ENCODE measurements around the gene GLRX3. TPM values are rescaled to one million over a fixed set of nuclear protein-coding genes. Genes with fewer than 3 reads are reported as not detected.

GLRX3 gene
- total RNA-seq, 8 experiments from 2014 or later, result 58.8 to 125 (median 86.5) TPM

DNA sequence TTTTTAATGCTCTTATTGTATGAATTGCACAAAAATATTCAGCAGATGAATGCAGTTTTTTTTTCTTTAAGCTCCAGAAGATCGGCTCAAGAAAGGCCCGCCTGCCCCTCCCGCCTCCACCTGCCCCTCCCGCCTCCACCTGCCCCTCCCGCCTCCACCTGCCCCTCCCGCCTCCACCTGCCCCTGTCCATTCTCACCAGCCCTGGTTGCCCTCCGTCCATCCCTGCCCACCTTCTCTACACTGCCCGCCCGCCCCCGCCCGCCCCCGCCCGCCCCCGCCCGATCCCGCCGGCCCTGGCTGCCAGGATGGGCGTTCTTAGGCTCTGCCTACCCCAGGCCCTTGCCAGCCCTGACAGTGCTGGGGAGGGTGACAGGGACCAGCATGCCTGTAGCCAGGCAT, 67.4 kb downstream of the GLRX3 start:
- Histone ChIP-seq H3K27ac (no peak overlapping the region), H3K4me3 (no peak overlapping the region), H3K4me1 (replicated peaks in 1 of 2) (no peaks in the 10 kb centered on the region)
- ATAC-seq (replicated peaks in 6 of 8), result no peak
- 80 to 100% methylated on average over 1 of the region's 18 CpGs; no CpG with 5 or more reads in 8 of the 10 experiments for WGBS, 10 experiments
- in situ Hi-C loops (cut with MboI; ENCODE audit: low pct_unique_long_range_greater_than_20kb in 2 of 9, low sequenced_read_pairs in 9 of 9, unreplicated experiment in 9 of 9), result no loop called here

- H3K4me1 ChIP-seq (replicated peaks in 1 of 2), result no peaks in the 10 kb centered on the region
- no peak overlapping the region for H3K4me3 ChIP-seq
- no peak for ATAC-seq (replicated peaks in 6 of 8)
- WGBS, 10 experiments, result 52 to 100% (median 66%) methylated on average over 2 to 5 of the region's 14 CpGs; no CpG with 5 or more reads in 4 of the 10 experiments
- in situ Hi-C loops (cut with MboI; ENCODE audit: low pct_unique_long_range_greater_than_20kb in 2 of 9, low sequenced_read_pairs in 9 of 9, unreplicated experiment in 9 of 9), result no loop called here
- H3K27ac ChIP-seq, result no peak overlapping the region
Measured at GRCh38 chr10:130206216-130206737, 70.1 kb downstream of the GLRX3 start.

- Histone ChIP-seq H3K27ac (no peak overlapping the region), H3K4me3 (no peak overlapping the region), H3K4me1 (replicated peaks in 1 of 2) (no peaks in the 10 kb centered on the region)
- no peak for ATAC-seq (replicated peaks in 6 of 8)
- in situ Hi-C loops (cut with MboI; ENCODE audit: low pct_unique_long_range_greater_than_20kb in 2 of 9, low sequenced_read_pairs in 9 of 9, unreplicated experiment in 9 of 9), result no loop called here
- WGBS, 10 experiments, result 38 to 86% (median 68%) methylated on average over 1 to 3 of the region's 3 CpGs; no CpG with 5 or more reads in 4 of the 10 experiments
Measured at GRCh38 chr10:130207205-130207604, 71.0 kb downstream of the GLRX3 start.

DNA sequence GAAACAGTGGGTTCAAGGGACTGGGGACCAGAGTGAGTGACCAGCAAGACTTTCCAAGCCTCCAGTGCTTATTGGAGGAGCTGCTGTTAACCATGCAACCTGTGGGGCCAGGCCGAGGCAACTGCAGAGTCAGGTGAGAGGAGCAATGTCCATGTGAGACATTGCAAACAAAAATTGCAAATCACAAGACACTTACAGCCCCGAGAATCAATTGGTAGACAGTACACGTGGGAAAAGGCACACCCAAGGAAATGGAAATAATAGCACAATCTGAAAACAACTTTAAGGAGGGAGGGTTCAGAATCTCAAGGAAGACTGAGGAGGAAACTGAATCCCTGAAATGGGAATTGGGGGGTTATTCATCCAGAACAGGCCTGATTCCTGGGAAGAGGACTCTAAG, 72.6 kb downstream of the GLRX3 start:
- peak in 2 of 8 experiments; percentile 54 to 72 for ATAC-seq (replicated peaks in 6 of 8)
- Histone ChIP-seq H3K4me3 (no peak overlapping the region), H3K27ac (no peak overlapping the region), H3K4me1 (replicated peaks in 1 of 2) (no peaks in the 10 kb centered on the region)
- in situ Hi-C loops (cut with MboI; ENCODE audit: low pct_unique_long_range_greater_than_20kb in 2 of 9, low sequenced_read_pairs in 9 of 9, unreplicated experiment in 9 of 9), result no loop called here
- WGBS, 10 experiments, result 0 to 50% (median 16%) methylated on average over 1 to 3 of the region's 3 CpGs; no CpG with 5 or more reads in 1 of the 10 experiments

- ATAC-seq (replicated peaks in 6 of 8), result no peak
Measured at GRCh38 chr10:130212746-130213145, 76.6 kb downstream of the GLRX3 start.

DNA sequence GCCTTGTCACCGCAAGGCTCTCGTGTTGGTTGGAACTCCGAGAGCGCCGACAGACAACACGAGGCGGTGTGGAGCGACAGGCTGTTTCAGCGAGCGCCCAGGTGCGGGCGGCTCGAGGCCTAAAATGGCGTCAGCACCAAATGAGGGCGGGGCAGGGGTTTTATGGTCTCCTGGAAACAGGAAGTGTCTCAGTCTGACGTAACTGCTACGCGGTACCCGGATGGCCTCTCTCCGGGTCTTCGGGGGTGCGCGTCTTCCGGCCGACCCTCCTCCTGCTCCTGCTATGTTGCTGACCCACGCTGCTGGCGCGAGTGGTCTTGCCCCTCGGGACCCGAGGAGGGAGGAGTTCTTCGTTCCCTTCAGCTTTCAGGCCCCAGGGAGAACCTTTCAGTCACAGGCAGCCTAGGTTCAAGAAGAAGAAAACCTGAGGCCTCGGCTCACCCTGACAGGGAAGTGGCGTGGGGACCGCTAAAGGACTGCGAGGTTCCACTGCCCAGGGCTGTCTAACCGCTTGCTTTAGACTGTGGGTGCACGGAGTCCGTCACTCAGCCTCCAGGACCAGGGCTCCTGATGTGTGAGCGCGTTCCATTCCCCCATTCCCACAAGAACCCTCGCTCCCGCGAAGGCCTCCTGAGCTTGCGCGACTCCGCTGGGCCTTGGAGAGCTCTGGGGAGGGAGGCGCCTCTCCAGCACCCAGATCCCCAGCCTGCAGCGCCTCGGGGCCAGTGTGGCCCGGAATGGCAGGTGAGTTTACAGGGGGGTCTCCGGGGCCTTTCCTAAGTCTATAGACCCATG, 77.3 kb downstream of the GLRX3 start:
- Histone ChIP-seq H3K27ac (no peak overlapping the region), H3K4me3 (no peak overlapping the region), H3K4me1 (replicated peaks in 1 of 2) (no peaks in the 10 kb centered on the region)
- WGBS, 10 experiments, result 74 to 97% (median 94%) methylated on average over 3 to 18 of the region's 51 CpGs; no CpG with 5 or more reads in 6 of the 10 experiments
- no peak for ATAC-seq (replicated peaks in 6 of 8)
- in situ Hi-C loops (cut with MboI; ENCODE audit: low pct_unique_long_range_greater_than_20kb in 2 of 9, low sequenced_read_pairs in 9 of 9, unreplicated experiment in 9 of 9), result no loop called here

More at GRCh38 chr10:130212746-130213145, 76.6 kb downstream of the GLRX3 start:
- Histone ChIP-seq H3K4me1 (replicated peaks in 1 of 2) (no peaks in the 10 kb centered on the region), H3K4me3 (no peak overlapping the region), H3K27ac (no peak overlapping the region)
- in situ Hi-C loops (cut with MboI; ENCODE audit: low pct_unique_long_range_greater_than_20kb in 2 of 9, low sequenced_read_pairs in 9 of 9, unreplicated experiment in 9 of 9), result no loop called here
- WGBS, 10 experiments, result 0 to 83% (median 40%) methylated on average over 1 to 2 of the region's 4 CpGs; no CpG with 5 or more reads in 5 of the 10 experiments

DNA sequence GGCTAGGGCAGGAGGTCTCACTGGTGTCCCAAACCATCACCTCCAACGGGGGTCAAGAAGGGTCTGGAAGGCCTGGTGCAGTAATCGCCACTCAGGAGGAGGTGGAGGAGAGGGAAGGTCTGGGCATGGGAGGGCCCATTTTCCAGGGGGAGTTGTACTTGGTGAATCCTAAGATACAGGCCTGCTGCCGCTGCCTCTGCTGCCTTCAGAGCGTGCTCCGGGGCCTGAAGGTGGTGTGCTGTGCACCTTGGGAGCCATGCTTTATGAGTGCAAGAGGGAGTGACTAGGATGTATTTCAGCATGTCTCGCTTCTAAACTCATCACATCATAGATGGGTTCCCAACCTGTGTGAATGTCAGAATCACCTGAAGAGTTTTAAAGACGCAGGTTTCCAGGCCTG, 78.2 kb downstream of the GLRX3 start:
- no peak for ATAC-seq (replicated peaks in 6 of 8)
- WGBS, 10 experiments, result 43 to 94% (median 80%) methylated on average over 1 to 4 of the region's 7 CpGs; no CpG with 5 or more reads in 5 of the 10 experiments
- Histone ChIP-seq H3K27ac (no peak overlapping the region), H3K4me1 (replicated peaks in 1 of 2) (no peaks in the 10 kb centered on the region), H3K4me3 (no peak overlapping the region)
- in situ Hi-C loops (cut with MboI; ENCODE audit: low pct_unique_long_range_greater_than_20kb in 2 of 9, low sequenced_read_pairs in 9 of 9, unreplicated experiment in 9 of 9), result no loop called here

- H3K4me3 ChIP-seq, result no peak overlapping the region
- WGBS, 10 experiments, result 30 to 80% (median 50%) methylated on average over 2 to 10 of the region's 13 CpGs; no CpG with 5 or more reads in 3 of the 10 experiments
- in situ Hi-C loops (cut with MboI; ENCODE audit: low pct_unique_long_range_greater_than_20kb in 2 of 9, low sequenced_read_pairs in 9 of 9, unreplicated experiment in 9 of 9), result no loop called here
Measured at GRCh38 chr10:130215151-130215930, 79.2 kb downstream of the GLRX3 start.

DNA sequence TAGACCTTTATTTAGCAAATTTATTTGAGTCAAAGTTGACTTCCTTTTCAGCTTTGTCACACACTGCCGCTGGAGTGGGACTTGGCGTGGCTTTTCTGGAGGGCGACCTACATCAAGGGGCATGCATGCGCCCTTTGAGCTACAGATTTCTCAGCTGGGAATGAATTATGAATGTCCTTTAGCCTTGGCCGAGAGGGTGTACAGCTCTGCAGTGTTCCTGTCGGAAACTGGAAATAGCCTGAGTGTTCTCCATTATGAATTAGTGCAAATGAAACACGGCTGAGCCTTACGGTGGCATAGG, 79.7 kb downstream of the GLRX3 start:
- H3K4me1 ChIP-seq (replicated peaks in 1 of 2), result no peaks in the 10 kb centered on the region
- peak in 5 of 8 experiments; percentile 43 to 85 (median 51) for ATAC-seq (replicated peaks in 6 of 8)
- H3K27ac ChIP-seq, result no peak overlapping the region
- WGBS, 10 experiments, result 27 to 83% (median 63%) methylated on average over 1 to 8 of the region's 8 CpGs; no CpG with 5 or more reads in 1 of the 10 experiments
- H3K4me3 ChIP-seq, result no peak overlapping the region
- in situ Hi-C loops (cut with MboI; ENCODE audit: low pct_unique_long_range_greater_than_20kb in 2 of 9, low sequenced_read_pairs in 9 of 9, unreplicated experiment in 9 of 9), result no loop called here

More at GRCh38 chr10:130215151-130215930, 79.2 kb downstream of the GLRX3 start:
- Histone ChIP-seq H3K27ac (no peak overlapping the region), H3K4me1 (replicated peaks in 1 of 2) (no peaks in the 10 kb centered on the region)
- peak in 3 of 8 experiments; percentile 48 to 68 (median 64) for ATAC-seq (replicated peaks in 6 of 8)

DNA sequence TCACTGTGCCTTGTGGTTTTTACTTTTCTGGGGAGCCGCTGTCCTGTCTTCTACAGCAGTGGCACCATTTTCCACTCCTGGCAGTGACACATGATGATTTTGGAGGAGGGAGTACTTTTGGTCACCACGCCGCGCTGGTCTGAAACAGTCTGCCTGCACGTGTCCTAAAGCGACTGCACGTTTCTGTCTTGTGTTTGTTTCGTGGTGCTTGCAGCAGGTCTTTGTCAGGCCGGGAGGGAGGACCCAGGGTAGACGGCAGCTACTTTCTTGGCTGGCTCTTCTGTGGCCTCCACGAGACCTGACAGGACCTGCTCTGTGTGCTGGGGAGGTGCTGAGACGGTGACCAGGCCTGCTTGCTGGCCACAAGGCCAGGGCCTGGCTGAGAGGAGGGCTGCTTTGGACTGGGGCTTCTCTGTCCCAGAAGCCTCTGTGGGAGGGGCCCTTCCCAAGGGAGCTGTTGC, 82.0 kb downstream of the GLRX3 start:
- ATAC-seq (replicated peaks in 6 of 8), result no peak
- Histone ChIP-seq H3K27ac (no peak overlapping the region), H3K4me3 (no peak overlapping the region), H3K4me1 (replicated peaks in 1 of 2) (no peaks in the 10 kb centered on the region)
- WGBS, 10 experiments, result 30 to 96% (median 78%) methylated on average over 2 to 9 of the region's 12 CpGs; no CpG with 5 or more reads in 5 of the 10 experiments
- in situ Hi-C loops (cut with MboI; ENCODE audit: low pct_unique_long_range_greater_than_20kb in 2 of 9, low sequenced_read_pairs in 9 of 9, unreplicated experiment in 9 of 9), result no loop called here

GRCh38 chr10:130218936-130219335, 82.7 kb downstream of the GLRX3 start:
- Histone ChIP-seq H3K4me1 (replicated peaks in 1 of 2) (no peaks in the 10 kb centered on the region), H3K27ac (no peak overlapping the region), H3K4me3 (no peak overlapping the region)
- ATAC-seq (replicated peaks in 6 of 8), result no peak
- in situ Hi-C loops (cut with MboI; ENCODE audit: low pct_unique_long_range_greater_than_20kb in 2 of 9, low sequenced_read_pairs in 9 of 9, unreplicated experiment in 9 of 9), result no loop called here
- 100% methylated on average over 1 of the region's 9 CpGs; no CpG with 5 or more reads in 9 of the 10 experiments for WGBS, 10 experiments

- no peak overlapping the region for H3K4me3 ChIP-seq
- no peaks in the 10 kb centered on the region for H3K4me1 ChIP-seq (replicated peaks in 1 of 2)
- ATAC-seq (replicated peaks in 6 of 8), result no peak
- in situ Hi-C loops (cut with MboI; ENCODE audit: low pct_unique_long_range_greater_than_20kb in 2 of 9, low sequenced_read_pairs in 9 of 9, unreplicated experiment in 9 of 9), result no loop called here
- no peak overlapping the region for H3K27ac ChIP-seq
- WGBS, 10 experiments, result 48 to 90% (median 68%) methylated on average over 1 to 9 of the region's 19 CpGs; no CpG with 5 or more reads in 2 of the 10 experiments
Measured at GRCh38 chr10:130220251-130221185, 84.3 kb downstream of the GLRX3 start.
